ENCODE measurements around the gene RANBP3. TPM values are rescaled to one million over a fixed set of nuclear protein-coding genes. Genes with fewer than 3 reads are reported as not detected.

Gene RANBP3
- total and polyA plus RNA-seq, 2 experiments from 2014 or later: 41.8 to 50.0 TPM

GRCh38 chr19:5937550-5937949 is 40.4 kb downstream of the RANBP3 start:
- 89 to 94% methylated on average over 10 of the region's 10 CpGs for WGBS, 2 experiments (ENCODE audit: low coverage in 1 of 2, low lambda C conversion rate in 2 of 2, missing lambda C conversion rate in 2 of 2)
- H3K9me3 ChIP-seq (ENCODE audit: low read depth): no peaks in the 10 kb centered on the region
- peaks cover 68% of the 10 kb centered on the region for H3K79me2 ChIP-seq (ENCODE audit: insufficient read depth)
- H3K4me3 ChIP-seq: no peak overlapping the region
- H3K27me3 ChIP-seq (replicated peaks; ENCODE audit: insufficient read depth): no peaks in the 10 kb centered on the region
- H3K27ac ChIP-seq: no peak overlapping the region
- in situ Hi-C loops (cut with MboI): no loop called here
- peaks cover 26% of the 10 kb centered on the region for H3K4me1 ChIP-seq (ENCODE audit: insufficient read depth)
- no peak overlapping the region for H3K4me2 ChIP-seq (ENCODE audit: unreplicated experiment)
- H3K9me2 ChIP-seq (ENCODE audit: insufficient read depth): no peaks in the 10 kb centered on the region
- no peak overlapping the region for H3K9ac ChIP-seq
- H3F3A ChIP-seq (ENCODE audit: insufficient read depth): peaks cover 32% of the 10 kb centered on the region
- H2AFZ ChIP-seq: no peak overlapping the region
- H3K36me3 ChIP-seq (ENCODE audit: low read depth): no peaks in the 10 kb centered on the region
- no peak for TF ChIP-seq EZH2 (IDR thresholded peaks at IDR 0.05; ENCODE audit: insufficient read depth, poor library complexity, severe bottlenecking)
- TF ChIP-seq EZH2phosphoT487 (IDR thresholded peaks at IDR 0.05; ENCODE audit: insufficient read depth, low read depth): no peak
- no peaks in the 10 kb centered on the region for H4K20me1 ChIP-seq (ENCODE audit: insufficient read depth)
- DNase-seq: no peak

- no peak for DNase-seq
- Histone ChIP-seq H3K27ac (peak overlapping the region; percentile 93), H3K27me3 (replicated peaks; ENCODE audit: insufficient read depth) (no peaks in the 10 kb centered on the region), H3K9ac (peak overlapping the region; percentile 76), H4K20me1 (ENCODE audit: insufficient read depth) (no peaks in the 10 kb centered on the region), H3K4me1 (ENCODE audit: insufficient read depth) (peaks cover 26% of the 10 kb centered on the region), H3F3A (ENCODE audit: insufficient read depth) (peaks cover 32% of the 10 kb centered on the region), H3K9me3 (ENCODE audit: low read depth) (no peaks in the 10 kb centered on the region), H3K4me2 (ENCODE audit: unreplicated experiment) (no peak overlapping the region), H3K79me2 (ENCODE audit: insufficient read depth) (peaks cover 61% of the 10 kb centered on the region), H2AFZ (no peak overlapping the region), H3K36me3 (ENCODE audit: low read depth) (no peaks in the 10 kb centered on the region), H3K4me3 (no peak overlapping the region), H3K9me2 (ENCODE audit: insufficient read depth) (no peaks in the 10 kb centered on the region)
- 93 to 98% methylated on average over 9 of the region's 9 CpGs for WGBS, 2 experiments (ENCODE audit: low coverage in 1 of 2, low lambda C conversion rate in 2 of 2, missing lambda C conversion rate in 2 of 2)
- in situ Hi-C loops (cut with MboI): no loop called here
- TF ChIP-seq EZH2 (IDR thresholded peaks at IDR 0.05; ENCODE audit: insufficient read depth, poor library complexity, severe bottlenecking) (no peak), EZH2phosphoT487 (IDR thresholded peaks at IDR 0.05; ENCODE audit: insufficient read depth, low read depth) (no peak)
These were observed 41.7 kb downstream of the RANBP3 start for GRCh38 chr19:5936292-5936592.

GRCh38 chr19:5935473-5936291 is 42.3 kb downstream of the RANBP3 start:
- Histone ChIP-seq H3K9me3 (ENCODE audit: low read depth) (no peaks in the 10 kb centered on the region), H3K4me3 (peak overlapping the region; percentile 40; the same call in 1 of the 2 replicates), H2AFZ (no peak overlapping the region), H3K27ac (peak overlapping the region; percentile 93), H3K36me3 (ENCODE audit: low read depth) (no peaks in the 10 kb centered on the region), H3K9me2 (ENCODE audit: insufficient read depth) (no peaks in the 10 kb centered on the region), H3K9ac (peak overlapping the region; percentile 76), H4K20me1 (ENCODE audit: insufficient read depth) (no peaks in the 10 kb centered on the region), H3K79me2 (ENCODE audit: insufficient read depth) (peaks cover 55% of the 10 kb centered on the region), H3K27me3 (replicated peaks; ENCODE audit: insufficient read depth) (no peaks in the 10 kb centered on the region), H3K4me1 (ENCODE audit: insufficient read depth) (peaks cover 26% of the 10 kb centered on the region), H3F3A (ENCODE audit: insufficient read depth) (peaks cover 32% of the 10 kb centered on the region), H3K4me2 (ENCODE audit: unreplicated experiment) (peak overlapping the region; percentile 81)
- TF ChIP-seq EZH2 (IDR thresholded peaks at IDR 0.05; ENCODE audit: insufficient read depth, poor library complexity, severe bottlenecking) (no peak), EZH2phosphoT487 (IDR thresholded peaks at IDR 0.05; ENCODE audit: insufficient read depth, low read depth) (no peak)
- in situ Hi-C loops (cut with MboI): no loop called here
- 42 to 44% methylated on average over 25 of the region's 25 CpGs for WGBS, 2 experiments (ENCODE audit: low coverage in 1 of 2, low lambda C conversion rate in 2 of 2, missing lambda C conversion rate in 2 of 2)
- DNase-seq: peak; percentile 69

GRCh38 chr19:5934774-5935472 is 43.0 kb downstream of the RANBP3 start:
- H3K27ac ChIP-seq: peak overlapping the region; percentile 93

More at GRCh38 chr19:5934774-5935472, 43.0 kb downstream of the RANBP3 start:
- Histone ChIP-seq H3K9me3 (ENCODE audit: low read depth) (no peaks in the 10 kb centered on the region), H3K27me3 (replicated peaks; ENCODE audit: insufficient read depth) (no peaks in the 10 kb centered on the region), H3K4me2 (ENCODE audit: unreplicated experiment) (peak overlapping the region; percentile 81), H3F3A (ENCODE audit: insufficient read depth) (peaks cover 32% of the 10 kb centered on the region), H3K4me3 (peak overlapping the region; percentile 40), H3K79me2 (ENCODE audit: insufficient read depth) (peaks cover 49% of the 10 kb centered on the region), H2AFZ (no peak overlapping the region), H3K9me2 (ENCODE audit: insufficient read depth) (no peaks in the 10 kb centered on the region), H3K36me3 (ENCODE audit: low read depth) (peaks cover 1% of the 10 kb centered on the region; the same call in 1 of the 2 replicates), H3K9ac (peak overlapping the region; percentile 76), H4K20me1 (ENCODE audit: insufficient read depth) (no peaks in the 10 kb centered on the region), H3K4me1 (ENCODE audit: insufficient read depth) (peaks cover 26% of the 10 kb centered on the region)
- TF ChIP-seq EZH2 (IDR thresholded peaks at IDR 0.05; ENCODE audit: insufficient read depth, poor library complexity, severe bottlenecking) (no peak), EZH2phosphoT487 (IDR thresholded peaks at IDR 0.05; ENCODE audit: insufficient read depth, low read depth) (no peak)
- in situ Hi-C loops (cut with MboI): no loop called here
- 7 to 10% methylated on average over 16 of the region's 16 CpGs for WGBS, 2 experiments (ENCODE audit: low coverage in 1 of 2, low lambda C conversion rate in 2 of 2, missing lambda C conversion rate in 2 of 2)
- DNase-seq: peak; percentile 92
